HG03060 (cell line): ENCODE data around the gene S100A2.
"Not testable (repeated sequence)": the region's sequence is repeated elsewhere in the genome, so short reads cannot be mapped to it uniquely, and the experiment has no call there.

Experiments
- ATAC-seq: cut with Tn5 transposase; IDR thresholded peaks from one replicate; pipeline ENCODE4 v1.9.1; 2021; ENCODE audit warnings: low read depth, moderate number of reproducible peaks; ENCODE audit not compliant: unreplicated experiment

Gene S100A2

GRCh38 chr1:153566414-153567371 lies 1.0 kb upstream of the S100A2 start:
- ATAC-seq = no peak

- ATAC-seq = no peak
Measured at GRCh38 chr1:153563991-153564390, 1.7 kb downstream of the S100A2 start.

- ATAC-seq = no peak
Measured at GRCh38 chr1:153563483-153563901, 2.2 kb downstream of the S100A2 start.

- not testable (repeated sequence) for ATAC-seq
Measured at GRCh38 chr1:153562021-153562420, 3.6 kb downstream of the S100A2 start.

- ATAC-seq = no peak
Measured at GRCh38 chr1:153561466-153561985, 4.1 kb downstream of the S100A2 start.

GRCh38 chr1:153560771-153561465 lies 4.7 kb downstream of the S100A2 start:
- no peak for ATAC-seq

- ATAC-seq = no peak
Measured at GRCh38 chr1:153560241-153560640, 5.4 kb downstream of the S100A2 start.

GRCh38 chr1:153557877-153558276 lies 7.8 kb downstream of the S100A2 start:
- ATAC-seq = no peak

- no peak for ATAC-seq
Measured at GRCh38 chr1:153556348-153556747, 9.3 kb downstream of the S100A2 start.

- no peak for ATAC-seq
Measured at GRCh38 chr1:153553830-153554541, 11.7 kb downstream of the S100A2 start.

GRCh38 chr1:153553096-153553495 lies 12.5 kb downstream of the S100A2 start:
- ATAC-seq = no peak

- no peak for ATAC-seq
Measured at GRCh38 chr1:153552335-153552734, 13.3 kb downstream of the S100A2 start.

- ATAC-seq = no peak
Measured at GRCh38 chr1:153550827-153551500, 14.7 kb downstream of the S100A2 start.

- no peak for ATAC-seq
Measured at GRCh38 chr1:153550398-153550758, 15.3 kb downstream of the S100A2 start.

- no peak for ATAC-seq
Measured at GRCh38 chr1:153549741-153550397, 15.8 kb downstream of the S100A2 start.

GRCh38 chr1:153548722-153549688 lies 16.6 kb downstream of the S100A2 start, which contains the start of gene S100A3:
Gene S100A3, minus strand, starts transcription at chr1:153549258. Its CDS starts 773 bp downstream, at chr1:153548485.
- no peak for ATAC-seq

- ATAC-seq = no peak
Measured at GRCh38 chr1:153547560-153548551, 17.8 kb downstream of the S100A2 start.
